HepG2 (cell line): ENCODE results near the gene SMAP1. TPM values are rescaled to one million over a fixed set of nuclear protein-coding genes. Genes with fewer than 3 reads are reported as not detected.

Experiments
- CBFB ChIP-seq: sonication (generic); formaldehyde crosslinking; IDR thresholded peaks from 2 replicates; pipeline ENCODE4 v1.4.0; 2020; ENCODE audit warnings: missing genetic modification reagents
- ELF3 ChIP-seq: IDR thresholded peaks from 2 replicates; pipeline ENCODE4 v1.6.1; 2016; ENCODE audit warnings: missing genetic modification reagents, missing compliant biosample characterization
- FIP1L1 ChIP-seq: fragments of 200-400 bp; formaldehyde crosslinking; IDR thresholded peaks from 2 replicates; pipeline ENCODE4 v1.6.1; 2018; ENCODE audit warnings: low read depth, mild to moderate bottlenecking, low read length, moderate library complexity, borderline replicate concordance; ENCODE audit not compliant: insufficient read depth
- FOXP1 ChIP-seq, 2 experiments: fragments of 450-650 bp in 1 of 2; IDR thresholded peaks; 2 replicates each; pipeline ENCODE4 v1.6.1; 2017 to 2018; ENCODE audit warnings: antibody characterized with exemption in 1 of 2
- KDM5B ChIP-seq: sonication (generic); formaldehyde crosslinking; IDR thresholded peaks from 2 replicates; pipeline ENCODE4 v1.4.0; 2020; ENCODE audit warnings: missing genetic modification reagents, mild to moderate bottlenecking, borderline replicate concordance
- MXD4 ChIP-seq: IDR thresholded peaks from 2 replicates; pipeline ENCODE4 v1.6.1; 2016; ENCODE audit warnings: mild to moderate bottlenecking, missing biosample characterization, missing genetic modification reagents
- NFE2L1 ChIP-seq: sonication (generic); formaldehyde crosslinking; IDR thresholded peaks from 2 replicates; pipeline ENCODE4 v1.4.0; 2020; ENCODE audit warnings: missing genetic modification reagents, mild to moderate bottlenecking, borderline replicate concordance
- NONO ChIP-seq, 2 experiments: fragments of 450-650 bp in 1 of 2; sonication (generic) in 1 of 2; formaldehyde crosslinking in 1 of 2; IDR thresholded peaks in 1 of 2; conservative IDR thresholded peaks in 1 of 2; 2 replicates each; pipeline versions ENCODE4 v1.6.1 to v1.8.0; 2017 to 2022; ENCODE audit warnings: mild to moderate bottlenecking in 1 of 2, missing genetic modification reagents in 1 of 2, moderate library complexity in 1 of 2
- RXRA ChIP-seq: sonication (generic); formaldehyde crosslinking; IDR thresholded peaks from 2 replicates; pipeline ENCODE4 v1.5.1; 2020; ENCODE audit warnings: missing genetic modification reagents
- SKIL ChIP-seq: sonication (generic); formaldehyde crosslinking; IDR thresholded peaks from 2 replicates; pipeline ENCODE4 v1.8.0; 2022; ENCODE audit warnings: missing genetic modification reagents, mild to moderate bottlenecking, moderate library complexity, borderline replicate concordance
- SMARCC2 ChIP-seq: fragments of 450-650 bp; IDR thresholded peaks from 2 replicates; pipeline ENCODE4 v1.6.1; 2017; ENCODE audit warnings: antibody characterized with exemption, mild to moderate bottlenecking
- TFDP2 ChIP-seq: sonication (generic); formaldehyde crosslinking; IDR thresholded peaks from 2 replicates; pipeline ENCODE4 v1.4.0; 2020; ENCODE audit warnings: missing genetic modification reagents
- TOE1 ChIP-seq: sonication (generic); formaldehyde crosslinking; IDR thresholded peaks from 2 replicates; pipeline ENCODE4 v1.4.0; 2020; ENCODE audit warnings: mild to moderate bottlenecking, missing genetic modification reagents
- ZBTB14 ChIP-seq: sonication (generic); formaldehyde crosslinking; IDR thresholded peaks from 2 replicates; pipeline ENCODE4 v1.4.0; 2020; ENCODE audit warnings: missing genetic modification reagents
- ZMYM2 ChIP-seq: sonication (generic); formaldehyde crosslinking; IDR thresholded peaks from 2 replicates; pipeline ENCODE4 v1.8.0; 2022; ENCODE audit warnings: mild to moderate bottlenecking, missing genetic modification reagents
- ZNF256 ChIP-seq: sonication (generic); formaldehyde crosslinking; conservative IDR thresholded peaks from 2 replicates; pipeline ENCODE4 v1.4.0; 2020; ENCODE audit warnings: missing genetic modification reagents
- ZNF276 ChIP-seq: sonication (generic); formaldehyde crosslinking; IDR thresholded peaks from 2 replicates; pipeline ENCODE4 v1.4.0; 2020; ENCODE audit warnings: mild to moderate bottlenecking, low read depth, missing genetic modification reagents
- ZNF431 ChIP-seq: sonication (generic); formaldehyde crosslinking; IDR thresholded peaks from 2 replicates; pipeline ENCODE4 v1.9.0; 2022; ENCODE audit warnings: missing genetic modification reagents, low read depth, mild to moderate bottlenecking, borderline replicate concordance
- ZNF468 ChIP-seq: sonication (generic); formaldehyde crosslinking; IDR thresholded peaks from 2 replicates; pipeline ENCODE4 v1.8.0; 2022; ENCODE audit warnings: mild to moderate bottlenecking, moderate library complexity, missing genetic modification reagents
- ZNF501 ChIP-seq: sonication (generic); formaldehyde crosslinking; IDR thresholded peaks from 2 replicates; pipeline ENCODE4 v1.5.1; 2020; ENCODE audit warnings: mild to moderate bottlenecking, moderate library complexity, missing genetic modification reagents
- ZNF577 ChIP-seq: sonication (generic); formaldehyde crosslinking; IDR thresholded peaks from 2 replicates; pipeline ENCODE4 v1.4.0; 2020; ENCODE audit warnings: mild to moderate bottlenecking, low read depth, missing genetic modification reagents, borderline replicate concordance
- polyA plus RNA-seq, 8 experiments: library from polyadenylated mRNA; depleted of rRNA in 3 of 8; stranded (reverse) in 7 of 8; unstranded in 1 of 8; fragments of >200 nt; fragmentation: Illumina TruSeq in 4 of 8; extraction: Trizol in 4 of 8; gene quantifications; 2 replicates each; pipeline versions ENCODE4 v1.2.1 to v1.2.3, GENCODE V29; 2011 to 2016; ENCODE audit warnings: low read depth in 4 of 8, missing spikeins in 1 of 8, mixed read lengths in 1 of 8; ENCODE audit not compliant: insufficient read depth in 1 of 8
- total RNA-seq, 5 experiments: library from RNA; depleted of rRNA; stranded (reverse); fragments of >200 nt; fragmentation: Illumina TruSeq; extraction: Trizol; gene quantifications; 2 replicates each; pipeline ENCODE4 v1.2.3, GENCODE V29; 2016; ENCODE audit warnings: low read depth in 1 of 5
- TF ChIP-seq, protein P1 (sequence below): sonication (generic); formaldehyde crosslinking; IDR thresholded peaks from 2 replicates; pipeline ENCODE4 v1.4.0; 2020; ENCODE audit warnings: missing genetic modification reagents

SMAP1 gene
- total and polyA plus RNA-seq, 2 of the 13 experiments (the other 11 are each of a cell fraction or from before 2014, with no cell fraction given), result 13.4 to 17.8 TPM

GRCh38 chr6:70852667-70853246 lies 185.1 kb downstream of the SMAP1 start (continued):
- no peak for TF ChIP-seq KDM5B
- no peak for TF ChIP-seq ZNF276 (CRISPR knock-in tag)
- TF ChIP-seq, protein P1, sequence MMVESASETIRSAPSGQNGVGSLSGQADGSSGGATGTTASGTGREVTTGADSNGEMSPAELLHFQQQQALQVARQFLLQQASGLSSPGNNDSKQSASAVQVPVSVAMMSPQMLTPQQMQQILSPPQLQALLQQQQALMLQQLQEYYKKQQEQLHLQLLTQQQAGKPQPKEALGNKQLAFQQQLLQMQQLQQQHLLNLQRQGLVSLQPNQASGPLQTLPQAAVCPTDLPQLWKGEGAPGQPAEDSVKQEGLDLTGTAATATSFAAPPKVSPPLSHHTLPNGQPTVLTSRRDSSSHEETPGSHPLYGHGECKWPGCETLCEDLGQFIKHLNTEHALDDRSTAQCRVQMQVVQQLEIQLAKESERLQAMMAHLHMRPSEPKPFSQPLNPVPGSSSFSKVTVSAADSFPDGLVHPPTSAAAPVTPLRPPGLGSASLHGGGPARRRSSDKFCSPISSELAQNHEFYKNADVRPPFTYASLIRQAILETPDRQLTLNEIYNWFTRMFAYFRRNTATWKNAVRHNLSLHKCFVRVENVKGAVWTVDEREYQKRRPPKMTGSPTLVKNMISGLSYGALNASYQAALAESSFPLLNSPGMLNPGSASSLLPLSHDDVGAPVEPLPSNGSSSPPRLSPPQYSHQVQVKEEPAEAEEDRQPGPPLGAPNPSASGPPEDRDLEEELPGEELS (CRISPR knock-in tag), result no peak
- no peak for TF ChIP-seq NFE2L1 (CRISPR knock-in tag)
- TF ChIP-seq ZNF468, result no peak
- no peak for TF ChIP-seq MXD4 (CRISPR knock-in tag)
- TF ChIP-seq ZBTB14 (CRISPR knock-in tag), result no peak
- no peak for TF ChIP-seq ZNF577 (CRISPR knock-in tag)
- TF ChIP-seq SKIL (CRISPR knock-in tag), result no peak
- no peak for TF ChIP-seq CBFB (CRISPR knock-in tag)
- no peak for TF ChIP-seq TFDP2 (CRISPR knock-in tag)
- TF ChIP-seq TOE1 (CRISPR knock-in tag), result no peak
- no peak for TF ChIP-seq FIP1L1
- no peak for TF ChIP-seq FOXP1 (IDR thresholded peaks at IDR 0.05)
- peak; percentile 49; the same call in 1 of the 2 replicates for TF ChIP-seq FOXP1 (CRISPR knock-in tag; IDR thresholded peaks at IDR 0.05)
- peak; percentile 34; the same call in 1 of the 2 replicates for TF ChIP-seq ELF3 (CRISPR knock-in tag)
- no peak for TF ChIP-seq ZNF501 (CRISPR knock-in tag)
- TF ChIP-seq RXRA (CRISPR knock-in tag), result no peak
- no peak for TF ChIP-seq ZNF256 (CRISPR knock-in tag)
- no peak for TF ChIP-seq ZNF431
- no peak for TF ChIP-seq SMARCC2
- no peak for TF ChIP-seq ZMYM2 (CRISPR knock-in tag)
- no peak for TF ChIP-seq NONO (IDR thresholded peaks at IDR 0.05)
- no peak for TF ChIP-seq NONO (CRISPR knock-in tag; conservative IDR thresholded peaks at IDR 0.05)
